ENCODE measurements around the gene IL20RB. TPM values are rescaled to one million over a fixed set of nuclear protein-coding genes. Genes with fewer than 3 reads are reported as not detected.

Gene IL20RB
- total RNA-seq, 2 experiments from 2014 or later: 1.1 to 3.1 TPM

DNA sequence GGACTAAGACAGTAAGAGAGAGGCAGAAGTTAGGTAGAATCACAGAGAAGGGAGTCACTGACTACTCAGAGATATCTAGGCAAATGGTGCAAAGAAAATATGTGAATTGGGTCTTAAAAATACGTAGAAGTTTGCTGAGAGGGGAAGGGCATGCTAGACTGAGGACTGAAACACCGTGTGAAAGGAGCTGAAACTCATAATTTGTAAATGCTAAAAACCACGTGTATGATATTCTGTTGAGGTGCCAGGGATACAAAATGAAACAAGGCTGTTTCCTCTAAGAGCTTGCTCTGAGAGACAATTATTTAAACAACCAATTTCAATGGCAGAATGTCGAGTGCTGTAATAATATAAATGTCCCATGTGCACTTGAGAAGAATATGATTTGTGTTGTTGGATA lies 48.6 kb upstream of the IL20RB start:
- Histone ChIP-seq H2AFZ (ENCODE audit: low read length) (no peak overlapping the region), H3K9me2 (ENCODE audit: insufficient read depth, low read length) (no peaks in the 10 kb centered on the region), H3K27ac (ENCODE audit: low read depth, low read length, poor library complexity, severe bottlenecking) (peak overlapping the region; percentile 25), H4K20me1 (ENCODE audit: insufficient read depth, low read length) (peaks cover 11% of the 10 kb centered on the region; the same call in 1 of the 2 replicates), H3K9me3 (ENCODE audit: low read length) (peaks cover 28% of the 10 kb centered on the region; the same call in 1 of the 2 replicates), H3K4me3 (ENCODE audit: low read depth, low read length, poor library complexity, severe bottlenecking) (no peak overlapping the region), H3K4me1 (ENCODE audit: insufficient read depth, low read length, poor library complexity, severe bottlenecking) (peaks cover 41% of the 10 kb centered on the region), H3K79me2 (ENCODE audit: insufficient read depth, low read depth, low read length) (peaks cover 99% of the 10 kb centered on the region), H3K4me2 (ENCODE audit: low read length) (peak overlapping the region; percentile 57), H3K36me3 (ENCODE audit: insufficient read depth, low read length) (peaks cover 66% of the 10 kb centered on the region)
- no peak for TF ChIP-seq EZH2phosphoT487 (IDR thresholded peaks at IDR 0.05; ENCODE audit: borderline replicate concordance, low read depth, low read length)
- no peak for TF ChIP-seq CTCF (conservative IDR thresholded peaks at IDR 0.05; ENCODE audit: low read length)
- BruUV-seq (replicated peaks): no TSS peak
- ChIA-PET CTCF (ENCODE audit: unreplicated experiment) (no interaction called here), POLR2A (interaction anchor here (0.6 to 3.0 kb wide), 10 partner anchors 9 to 319 kb away, joined by 3 to 14 read pairs (median 3); partner anchors contain the start of gene NCK1)
- DNase-seq (ENCODE audit: low spot score): no peak
- intact Hi-C loops (cut with micrococcal nuclease; ENCODE audit: unreplicated experiment): no loop called here

DNA sequence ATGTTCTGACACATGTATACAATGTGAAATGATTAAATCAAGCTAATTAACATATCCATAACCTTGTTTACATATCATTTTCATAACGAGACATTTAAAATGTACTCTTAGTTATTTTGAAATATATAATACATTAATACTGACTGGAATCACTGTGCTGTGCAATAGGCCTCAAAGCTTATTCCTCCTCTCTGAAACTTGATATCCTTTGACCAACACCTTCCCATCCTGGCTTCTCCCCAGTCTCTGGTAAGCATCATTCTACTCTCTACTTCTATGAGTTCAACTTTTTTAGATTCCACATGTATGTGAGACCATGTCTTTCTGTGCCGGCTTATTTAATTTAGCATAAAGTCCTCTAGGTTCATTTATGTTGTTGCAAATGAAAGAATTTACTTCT lies 47.1 kb upstream of the IL20RB start:
- no peak overlapping the region for H2AFZ ChIP-seq (ENCODE audit: low read length)
- H3K4me2 ChIP-seq (ENCODE audit: low read length): no peak overlapping the region
- ChIA-PET POLR2A (interaction anchor here (1.0 to 3.0 kb wide), 4 partner anchors 13 to 26 kb away, joined by 6 to 14 read pairs (median 8); no protein-coding TSS in a partner anchor), CTCF (ENCODE audit: unreplicated experiment) (no interaction called here)
- peaks cover 97% of the 10 kb centered on the region for H3K79me2 ChIP-seq (ENCODE audit: insufficient read depth, low read depth, low read length)
- H4K20me1 ChIP-seq (ENCODE audit: insufficient read depth, low read length): peaks cover 11% of the 10 kb centered on the region; the same call in 1 of the 2 replicates
- peaks cover 61% of the 10 kb centered on the region for H3K36me3 ChIP-seq (ENCODE audit: insufficient read depth, low read length)
- H3K9me3 ChIP-seq (ENCODE audit: low read length): peaks cover 13% of the 10 kb centered on the region; the same call in 1 of the 2 replicates
- no peak for DNase-seq (ENCODE audit: low spot score)
- H3K27ac ChIP-seq (ENCODE audit: low read depth, low read length, poor library complexity, severe bottlenecking): no peak overlapping the region
- H3K4me3 ChIP-seq (ENCODE audit: low read depth, low read length, poor library complexity, severe bottlenecking): no peak overlapping the region
- TF ChIP-seq CTCF (conservative IDR thresholded peaks at IDR 0.05; ENCODE audit: low read length): no peak
- no peak for TF ChIP-seq EZH2phosphoT487 (IDR thresholded peaks at IDR 0.05; ENCODE audit: borderline replicate concordance, low read depth, low read length)
- BruUV-seq (replicated peaks): no TSS peak
- peaks cover 41% of the 10 kb centered on the region for H3K4me1 ChIP-seq (ENCODE audit: insufficient read depth, low read length, poor library complexity, severe bottlenecking)
- intact Hi-C loops (cut with micrococcal nuclease; ENCODE audit: unreplicated experiment): no loop called here
- H3K9me2 ChIP-seq (ENCODE audit: insufficient read depth, low read length): no peaks in the 10 kb centered on the region

GRCh38 chr3:136913168-136913567 lies 44.6 kb upstream of the IL20RB start:
- H3K4me2 ChIP-seq (ENCODE audit: low read length): no peak overlapping the region
- H3K36me3 ChIP-seq (ENCODE audit: insufficient read depth, low read length): peaks cover 55% of the 10 kb centered on the region
- intact Hi-C loops (cut with micrococcal nuclease; ENCODE audit: unreplicated experiment): no loop called here
- H3K4me1 ChIP-seq (ENCODE audit: insufficient read depth, low read length, poor library complexity, severe bottlenecking): peaks cover 31% of the 10 kb centered on the region
- ChIA-PET POLR2A (interaction anchor here (1.2 kb wide), 1 partner anchor 37 kb away, joined by 3 read pairs; no protein-coding TSS in a partner anchor), CTCF (ENCODE audit: unreplicated experiment) (no interaction called here)
- H3K9me3 ChIP-seq (ENCODE audit: low read length): peaks cover 12% of the 10 kb centered on the region; the same call in 1 of the 2 replicates
- no peaks in the 10 kb centered on the region for H3K9me2 ChIP-seq (ENCODE audit: insufficient read depth, low read length)
- no peak overlapping the region for H3K4me3 ChIP-seq (ENCODE audit: low read depth, low read length, poor library complexity, severe bottlenecking)
- no peak for DNase-seq (ENCODE audit: low spot score)
- H3K79me2 ChIP-seq (ENCODE audit: insufficient read depth, low read depth, low read length): peaks cover 97% of the 10 kb centered on the region
- BruUV-seq (replicated peaks): no TSS peak
- H2AFZ ChIP-seq (ENCODE audit: low read length): no peak overlapping the region
- peaks cover 11% of the 10 kb centered on the region; the same call in 1 of the 2 replicates for H4K20me1 ChIP-seq (ENCODE audit: insufficient read depth, low read length)
- no peak overlapping the region for H3K27ac ChIP-seq (ENCODE audit: low read depth, low read length, poor library complexity, severe bottlenecking)
- TF ChIP-seq CTCF (conservative IDR thresholded peaks at IDR 0.05; ENCODE audit: low read length) (no peak), EZH2phosphoT487 (IDR thresholded peaks at IDR 0.05; ENCODE audit: borderline replicate concordance, low read depth, low read length) (no peak)

Data from OCI-LY7 (cell line).